AG04449 (cell line): Measurements from ENCODE around the gene SOWAHC.

Experiments
- CTCF ChIA-PET: fragments of 350-600 bp; formaldehyde crosslinking; extraction: SDS; loops from one replicate; lab custom pipeline; 2021; ENCODE audit warnings: antibody characterized with exemption; lab: Yijun Ruan, JAX
- POLR2A ChIA-PET: fragments of 400-600, 350-600 bp; formaldehyde crosslinking; extraction: SDS; loops from one replicate; lab custom pipeline; 2020; ENCODE audit warnings: antibody characterized with exemption, inconsistent platforms; lab: Yijun Ruan, JAX
- DNase-seq: peaks from one replicate; pipeline ENCODE4 v3.0.0-alpha.2; 2010; ENCODE audit warnings: low read depth, low spot score
- H3K4me3 ChIP-seq: 2 replicates; pipeline ENCODE4 v1.5.1; 2011; ENCODE audit warnings: low read depth, mild to moderate bottlenecking, control low read depth, low read length
- CTCF ChIP-seq: IDR thresholded peaks from one replicate; pipeline ENCODE4 v1.5.1; 2011; ENCODE audit warnings: mild to moderate bottlenecking, moderate library complexity, low read length, control low read depth, inconsistent platforms; ENCODE audit not compliant: insufficient read depth; ENCODE audit errors: missing control alignments

The SOWAHC gene

DNA sequence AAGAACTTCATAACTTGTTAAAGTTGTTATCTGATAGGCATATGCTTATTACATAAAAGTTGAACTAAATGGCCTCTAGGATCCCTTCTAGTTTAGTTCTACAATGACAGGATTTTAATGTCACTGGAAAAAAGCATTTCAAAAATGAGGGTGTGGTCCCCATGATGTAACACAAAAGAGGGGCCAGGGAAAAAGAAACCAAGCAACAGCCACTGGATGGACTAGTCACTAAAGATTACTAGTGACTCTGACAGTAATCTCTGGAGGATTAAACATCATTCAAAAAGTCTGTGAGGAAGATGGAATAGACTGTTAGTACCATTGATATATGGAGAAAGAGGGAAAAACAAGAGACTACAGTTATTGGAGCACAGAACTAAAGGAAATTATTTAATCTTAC lies 23.0 kb upstream of the SOWAHC start:
- DNase-seq = no peak
- CTCF ChIA-PET = no interaction called here
- no peak overlapping the region for H3K4me3 ChIP-seq
- no peak for TF ChIP-seq CTCF
- POLR2A ChIA-PET = no interaction called here

- DNase-seq = no peak
- CTCF ChIA-PET = interaction anchor here (0.7 kb wide), 1 partner anchor 34 kb away, joined by 3 read pairs; no protein-coding TSS in a partner anchor
Observed at GRCh38 chr2:109592905-109593304, 21.3 kb upstream of the SOWAHC start.

DNA sequence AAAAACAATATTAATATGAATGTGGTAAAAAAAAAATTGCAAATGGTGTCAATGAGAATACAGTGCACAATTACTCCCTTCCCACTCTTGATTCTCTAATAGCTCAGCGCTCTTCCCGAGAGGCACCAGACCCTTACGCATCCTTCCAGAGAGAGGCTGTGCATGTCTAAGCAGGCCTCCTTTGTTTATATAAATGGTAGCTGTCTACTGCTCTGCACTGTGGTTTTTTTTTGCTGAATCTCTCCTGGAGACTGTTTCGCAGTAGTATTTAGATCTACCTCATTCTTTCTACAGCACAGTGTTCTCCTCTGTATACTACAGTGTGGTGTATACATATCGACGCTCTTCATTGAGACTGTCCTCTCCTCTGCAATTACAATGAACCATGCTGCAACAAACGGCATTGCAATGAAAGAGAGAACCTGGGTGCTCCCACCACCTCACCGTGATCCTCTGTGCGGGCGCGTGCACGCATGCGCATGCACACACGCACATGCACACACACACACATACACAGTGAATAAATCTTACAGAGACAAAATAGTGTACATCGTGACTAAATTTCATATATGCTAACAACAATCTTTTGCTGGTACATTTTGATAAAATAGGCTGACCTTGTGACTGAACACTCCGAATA lies 19.8 kb upstream of the SOWAHC start:
- ChIA-PET CTCF (interaction anchor here (1.3 kb wide), 1 partner anchor 8 kb away, joined by 3 read pairs; no protein-coding TSS in a partner anchor), POLR2A (no interaction called here)
- DNase-seq = no peak

More at GRCh38 chr2:109592905-109593304, 21.3 kb upstream of the SOWAHC start:
- no peak overlapping the region for H3K4me3 ChIP-seq
- TF ChIP-seq CTCF = no peak
- POLR2A ChIA-PET = no interaction called here

DNA sequence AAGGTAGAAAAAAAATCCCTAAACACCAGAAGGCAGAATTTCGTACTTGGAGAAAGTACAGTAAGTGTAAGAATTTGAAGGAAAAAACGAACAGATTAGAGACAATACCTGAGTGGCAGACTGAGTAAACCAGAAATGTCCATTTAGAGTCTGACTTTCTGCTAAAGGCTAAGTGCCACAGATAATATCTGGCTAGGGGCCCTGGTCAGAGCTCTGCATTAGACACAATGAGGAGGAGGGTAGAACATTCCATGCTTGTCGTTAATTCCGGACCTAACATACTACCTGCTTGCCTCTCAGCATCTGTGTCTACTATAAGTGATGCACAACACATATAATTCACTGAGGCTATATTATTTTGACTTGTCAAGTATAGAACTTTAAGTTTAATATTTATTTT lies 18.5 kb upstream of the SOWAHC start:
- no peak for DNase-seq
- POLR2A ChIA-PET = no interaction called here
- CTCF ChIA-PET = interaction anchor here (1.3 kb wide), 1 partner anchor 9 kb away, joined by 3 read pairs; no protein-coding TSS in a partner anchor
- TF ChIP-seq CTCF = no peak
- H3K4me3 ChIP-seq = no peak overlapping the region

More for the DNA sequence above, 19.8 kb upstream of the SOWAHC start:
- no peak for TF ChIP-seq CTCF
- no peak overlapping the region for H3K4me3 ChIP-seq

DNA sequence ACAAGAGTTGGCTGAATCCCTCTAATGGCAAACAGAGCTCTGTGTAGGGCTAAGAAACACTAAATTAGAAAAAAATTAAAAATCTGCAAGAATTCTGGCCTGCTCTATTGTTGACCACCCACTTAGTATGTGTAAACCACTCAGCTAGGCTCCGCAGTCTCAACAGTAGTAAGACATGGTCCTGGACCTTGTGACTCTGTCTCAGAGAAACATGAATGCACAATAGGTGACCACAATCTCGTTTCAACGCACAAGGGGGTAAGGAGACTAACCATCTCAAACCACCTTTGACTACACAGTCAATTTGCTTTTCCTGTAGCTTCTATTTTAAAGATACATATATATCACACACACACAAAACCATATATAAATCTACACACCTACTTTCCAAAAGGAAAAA lies 16.9 kb upstream of the SOWAHC start:
- POLR2A ChIA-PET = no interaction called here
- H3K4me3 ChIP-seq = no peak overlapping the region
- CTCF ChIA-PET = interaction anchor here (1.1 to 1.2 kb wide), 3 partner anchors 8 to 51 kb away, joined by 3 to 5 read pairs (median 3); no protein-coding TSS in a partner anchor
- TF ChIP-seq CTCF = no peak
- DNase-seq = no peak

DNA sequence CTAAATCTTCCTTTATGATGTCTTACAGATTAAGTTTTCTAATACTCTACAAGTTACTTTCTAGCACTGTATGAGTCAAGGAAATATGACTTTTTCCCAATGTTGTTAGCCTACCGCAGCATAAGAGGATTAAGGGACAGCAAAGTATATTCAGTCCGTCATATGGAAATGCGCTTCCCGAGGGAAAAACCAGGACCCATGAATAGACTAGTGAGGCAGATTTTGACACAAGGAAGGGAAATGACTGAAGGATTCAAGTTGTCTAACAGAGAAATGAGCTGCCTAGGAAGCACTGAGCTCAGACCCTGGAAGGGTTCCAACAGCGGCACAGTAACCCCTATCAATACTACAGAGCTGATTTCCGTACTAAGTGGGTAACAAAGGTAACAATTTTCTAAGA lies 12.4 kb upstream of the SOWAHC start:
- H3K4me3 ChIP-seq = no peak overlapping the region
- ChIA-PET CTCF (interaction anchor here (2.9 kb wide), 1 partner anchor 56 kb away, joined by 10 read pairs; no protein-coding TSS in a partner anchor), POLR2A (no interaction called here)
- TF ChIP-seq CTCF = no peak
- DNase-seq = no peak
